ENCODE measurements around the gene FGF19.

DNA sequence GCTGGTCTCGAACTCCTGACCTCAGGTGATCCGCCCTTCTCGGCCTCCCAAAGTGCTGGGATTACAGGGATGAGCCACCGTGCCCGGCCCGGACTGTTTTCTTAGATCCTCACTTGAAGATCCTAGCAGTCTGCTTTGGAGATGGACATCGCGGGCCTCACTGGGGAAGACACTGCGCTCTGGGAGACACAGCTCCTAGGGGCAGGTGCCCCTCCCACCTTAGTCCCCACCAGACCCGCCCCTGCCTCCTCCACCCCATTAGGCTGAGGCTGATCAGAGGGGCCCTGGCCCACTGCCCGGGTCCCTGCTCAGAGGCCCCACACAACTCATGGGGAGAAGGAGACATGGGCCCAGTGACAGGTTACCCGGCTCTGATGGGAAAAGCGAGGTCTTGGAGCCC lies 17.4 kb downstream of the FGF19 start:
- TF ChIP-seq, protein P1, sequence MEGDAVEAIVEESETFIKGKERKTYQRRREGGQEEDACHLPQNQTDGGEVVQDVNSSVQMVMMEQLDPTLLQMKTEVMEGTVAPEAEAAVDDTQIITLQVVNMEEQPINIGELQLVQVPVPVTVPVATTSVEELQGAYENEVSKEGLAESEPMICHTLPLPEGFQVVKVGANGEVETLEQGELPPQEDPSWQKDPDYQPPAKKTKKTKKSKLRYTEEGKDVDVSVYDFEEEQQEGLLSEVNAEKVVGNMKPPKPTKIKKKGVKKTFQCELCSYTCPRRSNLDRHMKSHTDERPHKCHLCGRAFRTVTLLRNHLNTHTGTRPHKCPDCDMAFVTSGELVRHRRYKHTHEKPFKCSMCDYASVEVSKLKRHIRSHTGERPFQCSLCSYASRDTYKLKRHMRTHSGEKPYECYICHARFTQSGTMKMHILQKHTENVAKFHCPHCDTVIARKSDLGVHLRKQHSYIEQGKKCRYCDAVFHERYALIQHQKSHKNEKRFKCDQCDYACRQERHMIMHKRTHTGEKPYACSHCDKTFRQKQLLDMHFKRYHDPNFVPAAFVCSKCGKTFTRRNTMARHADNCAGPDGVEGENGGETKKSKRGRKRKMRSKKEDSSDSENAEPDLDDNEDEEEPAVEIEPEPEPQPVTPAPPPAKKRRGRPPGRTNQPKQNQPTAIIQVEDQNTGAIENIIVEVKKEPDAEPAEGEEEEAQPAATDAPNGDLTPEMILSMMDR (IDR thresholded peaks at IDR 0.05): no peak
- TF ChIP-seq POLR2A (IDR thresholded peaks at IDR 0.05): no peak
